HepG2 (cell line): ENCODE measurements around the gene AXDND1. TPM values are rescaled to one million over a fixed set of nuclear protein-coding genes. Genes with fewer than 3 reads are reported as not detected.

Experiments
- BHLHE40 ChIP-seq: IDR thresholded peaks from 2 replicates; pipeline ENCODE4 v1.6.1; 2011; ENCODE audit warnings: low read length, improper control_type of control experiment
- FOSL2 ChIP-seq: sonication (generic); formaldehyde crosslinking; IDR thresholded peaks from 2 replicates; pipeline ENCODE4 v1.4.0; 2020; ENCODE audit warnings: missing genetic modification reagents
- IKZF4 ChIP-seq: sonication (generic); formaldehyde crosslinking; IDR thresholded peaks from 2 replicates; pipeline ENCODE4 v1.5.1; 2020; ENCODE audit warnings: borderline replicate concordance, mild to moderate bottlenecking, low read depth, missing genetic modification reagents; ENCODE audit errors: not compliant biosample characterization
- KLF6 ChIP-seq: IDR thresholded peaks from 2 replicates; pipeline ENCODE4 v1.8.0; 2016; ENCODE audit warnings: missing biosample characterization, missing genetic modification reagents
- MBNL3 ChIP-seq: fragments of 250-450 bp; sonication (Bioruptor Pico); conservative IDR thresholded peaks from 2 replicates; pipeline ENCODE4 v1.8.0; 2022; ENCODE audit warnings: mild to moderate bottlenecking, inconsistent platforms
- NR2F6 ChIP-seq, 2 experiments: IDR thresholded peaks; 2 replicates each; pipeline ENCODE4 v1.6.1; 2016; ENCODE audit warnings: antibody characterized with exemption in 1 of 2, mild to moderate bottlenecking in 1 of 2
- PCBP1 ChIP-seq: fragments of 200-400 bp; formaldehyde crosslinking; IDR thresholded peaks from 2 replicates; pipeline ENCODE4 v1.6.1; 2017; ENCODE audit warnings: mild to moderate bottlenecking, low read depth, low read length, borderline replicate concordance
- RFX1 ChIP-seq: fragments of 450-650 bp; IDR thresholded peaks from 2 replicates; pipeline ENCODE4 v1.6.1; 2017
- SAFB2 ChIP-seq: sonication (generic); formaldehyde crosslinking; IDR thresholded peaks from 2 replicates; pipeline ENCODE4 v1.5.1; 2020; ENCODE audit warnings: missing genetic modification reagents, low read depth, mild to moderate bottlenecking, borderline replicate concordance
- SNRNP70 ChIP-seq: fragments of 200-400 bp; formaldehyde crosslinking; IDR thresholded peaks from 2 replicates; pipeline ENCODE4 v1.6.1; 2017; ENCODE audit warnings: mild to moderate bottlenecking, low read depth, low read length, moderate library complexity
- SRSF1 ChIP-seq: fragments of 200-400 bp; formaldehyde crosslinking; optimal IDR thresholded peaks from 2 replicates; pipeline ENCODE3; 2017; ENCODE audit warnings: mild to moderate bottlenecking, low read depth, low read length, moderate library complexity
- TOE1 ChIP-seq: sonication (generic); formaldehyde crosslinking; IDR thresholded peaks from 2 replicates; pipeline ENCODE4 v1.4.0; 2020; ENCODE audit warnings: mild to moderate bottlenecking, missing genetic modification reagents
- ZFP36 ChIP-seq: fragments of 150-350 bp; IDR thresholded peaks from 2 replicates; pipeline ENCODE4 v1.6.1; 2018; ENCODE audit warnings: borderline replicate concordance, low read length, low read depth; ENCODE audit not compliant: partially characterized antibody
- ZMAT3 ChIP-seq: sonication (generic); formaldehyde crosslinking; conservative IDR thresholded peaks from 2 replicates; pipeline ENCODE4 v1.7.0; 2021; ENCODE audit warnings: missing genetic modification reagents
- ZNF432 ChIP-seq: sonication (generic); formaldehyde crosslinking; IDR thresholded peaks from 2 replicates; pipeline ENCODE4 v1.5.0; 2020; ENCODE audit warnings: missing genetic modification reagents, mild to moderate bottlenecking, borderline replicate concordance
- ZNF441 ChIP-seq: sonication (generic); formaldehyde crosslinking; IDR thresholded peaks from 2 replicates; pipeline ENCODE4 v1.7.0; 2021; ENCODE audit warnings: missing genetic modification reagents, borderline replicate concordance
- ZNF781 ChIP-seq: sonication (generic); formaldehyde crosslinking; IDR thresholded peaks from 2 replicates; pipeline ENCODE4 v1.5.1; 2020; ENCODE audit warnings: borderline replicate concordance, mild to moderate bottlenecking, missing genetic modification reagents; ENCODE audit errors: not compliant biosample characterization
- ZNF782 ChIP-seq: sonication (generic); formaldehyde crosslinking; IDR thresholded peaks from 2 replicates; pipeline ENCODE4 v1.4.0; 2020; ENCODE audit warnings: missing genetic modification reagents, mild to moderate bottlenecking, borderline replicate concordance
- polyA plus RNA-seq, 8 experiments: library from polyadenylated mRNA; depleted of rRNA in 3 of 8; stranded (reverse) in 7 of 8; unstranded in 1 of 8; fragments of >200 nt; fragmentation: Illumina TruSeq in 4 of 8; extraction: Trizol in 4 of 8; gene quantifications; 2 replicates each; pipeline versions ENCODE4 v1.2.1 to v1.2.3, GENCODE V29; 2011 to 2016; ENCODE audit warnings: low read depth in 4 of 8, missing spikeins in 1 of 8, mixed read lengths in 1 of 8; ENCODE audit not compliant: insufficient read depth in 1 of 8
- total RNA-seq, 5 experiments: library from RNA; depleted of rRNA; stranded (reverse); fragments of >200 nt; fragmentation: Illumina TruSeq; extraction: Trizol; gene quantifications; 2 replicates each; pipeline ENCODE4 v1.2.3, GENCODE V29; 2016; ENCODE audit warnings: low read depth in 1 of 5
- TF ChIP-seq, protein P1 (sequence below): sonication (generic); formaldehyde crosslinking; IDR thresholded peaks from 2 replicates; pipeline ENCODE4 v1.5.0; 2020; ENCODE audit warnings: missing genetic modification reagents
- TF ChIP-seq, protein P2 (sequence below): sonication (generic); formaldehyde crosslinking; conservative IDR thresholded peaks from 2 replicates; pipeline ENCODE4 v1.5.0; 2020; ENCODE audit warnings: missing genetic modification reagents
- TF ChIP-seq, protein P3 (sequence below): sonication (generic); formaldehyde crosslinking; IDR thresholded peaks from 2 replicates; pipeline ENCODE4 v1.8.1; 2023; ENCODE audit warnings: missing genetic modification reagents, inconsistent platforms, borderline replicate concordance
- TF ChIP-seq, protein P4 (sequence below): fragments of 450-650 bp; IDR thresholded peaks from 2 replicates; pipeline ENCODE4 v1.6.1; 2017; ENCODE audit warnings: mild to moderate bottlenecking

Gene AXDND1
- total and polyA plus RNA-seq, 2 of the 13 experiments (the other 11 are each of a cell fraction or from before 2014, with no cell fraction given), result 0.15 to 0.40 TPM

DNA sequence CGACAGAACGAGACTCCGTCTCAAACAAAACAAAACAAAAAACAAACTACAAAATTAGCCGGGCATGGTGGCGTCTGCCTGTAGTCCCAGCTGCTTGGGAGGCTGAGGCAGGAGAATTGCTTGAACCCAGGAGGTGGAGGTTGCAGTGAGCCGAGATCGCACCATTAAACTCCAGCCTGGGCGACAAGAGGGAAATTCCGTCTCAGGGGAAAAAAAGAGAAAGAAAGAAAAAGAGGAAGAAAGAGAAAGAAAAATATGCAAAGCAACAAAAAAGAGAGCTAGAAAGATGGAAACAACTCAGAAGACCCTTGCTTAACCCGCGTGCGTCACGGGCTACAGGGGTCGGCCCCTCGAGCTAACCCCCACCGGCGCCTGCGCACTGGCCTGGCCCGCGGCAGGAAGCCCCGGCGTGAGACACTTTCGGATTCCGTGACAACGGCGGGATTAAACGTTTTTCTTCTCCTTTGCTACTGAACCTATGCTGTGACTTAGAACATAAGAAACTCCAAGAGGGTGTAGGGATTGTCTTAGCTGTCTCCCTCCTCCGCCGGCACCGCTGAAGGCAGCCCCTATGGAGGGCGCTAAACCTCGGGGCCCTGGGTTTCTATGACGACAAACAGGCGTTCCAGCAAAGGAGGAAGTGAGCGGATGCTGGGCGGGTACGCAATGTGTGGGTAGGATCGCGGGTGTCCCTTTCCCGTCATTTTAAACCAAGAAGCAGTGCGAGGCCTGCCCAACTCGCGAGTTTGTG, at the start of gene AXDND1 (continued):
- TF ChIP-seq, protein P1, sequence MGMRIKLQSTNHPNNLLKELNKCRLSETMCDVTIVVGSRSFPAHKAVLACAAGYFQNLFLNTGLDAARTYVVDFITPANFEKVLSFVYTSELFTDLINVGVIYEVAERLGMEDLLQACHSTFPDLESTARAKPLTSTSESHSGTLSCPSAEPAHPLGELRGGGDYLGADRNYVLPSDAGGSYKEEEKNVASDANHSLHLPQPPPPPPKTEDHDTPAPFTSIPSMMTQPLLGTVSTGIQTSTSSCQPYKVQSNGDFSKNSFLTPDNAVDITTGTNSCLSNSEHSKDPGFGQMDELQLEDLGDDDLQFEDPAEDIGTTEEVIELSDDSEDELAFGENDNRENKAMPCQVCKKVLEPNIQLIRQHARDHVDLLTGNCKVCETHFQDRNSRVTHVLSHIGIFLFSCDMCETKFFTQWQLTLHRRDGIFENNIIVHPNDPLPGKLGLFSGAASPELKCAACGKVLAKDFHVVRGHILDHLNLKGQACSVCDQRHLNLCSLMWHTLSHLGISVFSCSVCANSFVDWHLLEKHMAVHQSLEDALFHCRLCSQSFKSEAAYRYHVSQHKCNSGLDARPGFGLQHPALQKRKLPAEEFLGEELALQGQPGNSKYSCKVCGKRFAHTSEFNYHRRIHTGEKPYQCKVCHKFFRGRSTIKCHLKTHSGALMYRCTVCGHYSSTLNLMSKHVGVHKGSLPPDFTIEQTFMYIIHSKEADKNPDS, result no peak
- TF ChIP-seq, protein P2, sequence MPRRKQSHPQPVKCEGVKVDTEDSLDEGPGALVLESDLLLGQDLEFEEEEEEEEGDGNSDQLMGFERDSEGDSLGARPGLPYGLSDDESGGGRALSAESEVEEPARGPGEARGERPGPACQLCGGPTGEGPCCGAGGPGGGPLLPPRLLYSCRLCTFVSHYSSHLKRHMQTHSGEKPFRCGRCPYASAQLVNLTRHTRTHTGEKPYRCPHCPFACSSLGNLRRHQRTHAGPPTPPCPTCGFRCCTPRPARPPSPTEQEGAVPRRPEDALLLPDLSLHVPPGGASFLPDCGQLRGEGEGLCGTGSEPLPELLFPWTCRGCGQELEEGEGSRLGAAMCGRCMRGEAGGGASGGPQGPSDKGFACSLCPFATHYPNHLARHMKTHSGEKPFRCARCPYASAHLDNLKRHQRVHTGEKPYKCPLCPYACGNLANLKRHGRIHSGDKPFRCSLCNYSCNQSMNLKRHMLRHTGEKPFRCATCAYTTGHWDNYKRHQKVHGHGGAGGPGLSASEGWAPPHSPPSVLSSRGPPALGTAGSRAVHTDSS (CRISPR knock-in tag), result no peak
- TF ChIP-seq SRSF1 (no peak), TOE1 (CRISPR knock-in tag) (no peak), ZNF781 (peak; percentile 80), ZFP36 (no peak), KLF6 (CRISPR knock-in tag) (peak; percentile 55; the same call in 1 of the 2 replicates), ZNF432 (CRISPR knock-in tag) (no peak), ZNF782 (CRISPR knock-in tag) (no peak), MBNL3 (CRISPR knock-in tag) (no peak), ZMAT3 (0 out of 2 replicates have a peak, but pooled peaks have one; percentile 54), PCBP1 (no peak), SNRNP70 (no peak), ZNF441 (CRISPR knock-in tag) (no peak), NR2F6 (IDR thresholded peaks at IDR 0.05) (no peak), NR2F6 (CRISPR knock-in tag; IDR thresholded peaks at IDR 0.05) (no peak; the same call in 1 of the 2 replicates), SAFB2 (no peak), FOSL2 (CRISPR knock-in tag) (peak; percentile 82), BHLHE40 (no peak), RFX1 (peak; percentile 83), IKZF4 (CRISPR knock-in tag) (no peak)
- TF ChIP-seq, protein P3, sequence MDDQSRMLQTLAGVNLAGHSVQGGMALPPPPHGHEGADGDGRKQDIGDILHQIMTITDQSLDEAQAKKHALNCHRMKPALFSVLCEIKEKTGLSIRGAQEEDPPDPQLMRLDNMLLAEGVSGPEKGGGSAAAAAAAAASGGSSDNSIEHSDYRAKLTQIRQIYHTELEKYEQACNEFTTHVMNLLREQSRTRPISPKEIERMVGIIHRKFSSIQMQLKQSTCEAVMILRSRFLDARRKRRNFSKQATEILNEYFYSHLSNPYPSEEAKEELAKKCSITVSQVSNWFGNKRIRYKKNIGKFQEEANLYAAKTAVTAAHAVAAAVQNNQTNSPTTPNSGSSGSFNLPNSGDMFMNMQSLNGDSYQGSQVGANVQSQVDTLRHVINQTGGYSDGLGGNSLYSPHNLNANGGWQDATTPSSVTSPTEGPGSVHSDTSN (CRISPR knock-in tag), result no peak
- TF ChIP-seq, protein P4, sequence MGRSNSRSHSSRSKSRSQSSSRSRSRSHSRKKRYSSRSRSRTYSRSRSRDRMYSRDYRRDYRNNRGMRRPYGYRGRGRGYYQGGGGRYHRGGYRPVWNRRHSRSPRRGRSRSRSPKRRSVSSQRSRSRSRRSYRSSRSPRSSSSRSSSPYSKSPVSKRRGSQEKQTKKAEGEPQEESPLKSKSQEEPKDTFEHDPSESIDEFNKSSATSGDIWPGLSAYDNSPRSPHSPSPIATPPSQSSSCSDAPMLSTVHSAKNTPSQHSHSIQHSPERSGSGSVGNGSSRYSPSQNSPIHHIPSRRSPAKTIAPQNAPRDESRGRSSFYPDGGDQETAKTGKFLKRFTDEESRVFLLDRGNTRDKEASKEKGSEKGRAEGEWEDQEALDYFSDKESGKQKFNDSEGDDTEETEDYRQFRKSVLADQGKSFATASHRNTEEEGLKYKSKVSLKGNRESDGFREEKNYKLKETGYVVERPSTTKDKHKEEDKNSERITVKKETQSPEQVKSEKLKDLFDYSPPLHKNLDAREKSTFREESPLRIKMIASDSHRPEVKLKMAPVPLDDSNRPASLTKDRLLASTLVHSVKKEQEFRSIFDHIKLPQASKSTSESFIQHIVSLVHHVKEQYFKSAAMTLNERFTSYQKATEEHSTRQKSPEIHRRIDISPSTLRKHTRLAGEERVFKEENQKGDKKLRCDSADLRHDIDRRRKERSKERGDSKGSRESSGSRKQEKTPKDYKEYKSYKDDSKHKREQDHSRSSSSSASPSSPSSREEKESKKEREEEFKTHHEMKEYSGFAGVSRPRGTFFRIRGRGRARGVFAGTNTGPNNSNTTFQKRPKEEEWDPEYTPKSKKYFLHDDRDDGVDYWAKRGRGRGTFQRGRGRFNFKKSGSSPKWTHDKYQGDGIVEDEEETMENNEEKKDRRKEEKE, result no peak
